ENCODE results near the gene LOC101059915.
A peak's percentile ranks its signal among the peaks of the same experiment; 100 is the strongest.

LOC101059915 gene

GRCh38 chrX:71634366-71634765, 33.0 kb upstream of the LOC101059915 start:
- Histone ChIP-seq H3K9me3 (no peaks in the 10 kb centered on the region), H3K36me3 (no peaks in the 10 kb centered on the region), H3K4me1 (no peaks in the 10 kb centered on the region), H3K27ac (no peak overlapping the region), H3K27me3 (ENCODE audit: low read depth) (no peaks in the 10 kb centered on the region), H3K4me3 (no peak overlapping the region)
- DNase-seq (no peak), ATAC-seq (no peak)
- TF ChIP-seq, protein P1, sequence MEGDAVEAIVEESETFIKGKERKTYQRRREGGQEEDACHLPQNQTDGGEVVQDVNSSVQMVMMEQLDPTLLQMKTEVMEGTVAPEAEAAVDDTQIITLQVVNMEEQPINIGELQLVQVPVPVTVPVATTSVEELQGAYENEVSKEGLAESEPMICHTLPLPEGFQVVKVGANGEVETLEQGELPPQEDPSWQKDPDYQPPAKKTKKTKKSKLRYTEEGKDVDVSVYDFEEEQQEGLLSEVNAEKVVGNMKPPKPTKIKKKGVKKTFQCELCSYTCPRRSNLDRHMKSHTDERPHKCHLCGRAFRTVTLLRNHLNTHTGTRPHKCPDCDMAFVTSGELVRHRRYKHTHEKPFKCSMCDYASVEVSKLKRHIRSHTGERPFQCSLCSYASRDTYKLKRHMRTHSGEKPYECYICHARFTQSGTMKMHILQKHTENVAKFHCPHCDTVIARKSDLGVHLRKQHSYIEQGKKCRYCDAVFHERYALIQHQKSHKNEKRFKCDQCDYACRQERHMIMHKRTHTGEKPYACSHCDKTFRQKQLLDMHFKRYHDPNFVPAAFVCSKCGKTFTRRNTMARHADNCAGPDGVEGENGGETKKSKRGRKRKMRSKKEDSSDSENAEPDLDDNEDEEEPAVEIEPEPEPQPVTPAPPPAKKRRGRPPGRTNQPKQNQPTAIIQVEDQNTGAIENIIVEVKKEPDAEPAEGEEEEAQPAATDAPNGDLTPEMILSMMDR (IDR thresholded peaks at IDR 0.05) = no peak
- intact Hi-C loops (cut with DNase I) = no loop called here

DNA sequence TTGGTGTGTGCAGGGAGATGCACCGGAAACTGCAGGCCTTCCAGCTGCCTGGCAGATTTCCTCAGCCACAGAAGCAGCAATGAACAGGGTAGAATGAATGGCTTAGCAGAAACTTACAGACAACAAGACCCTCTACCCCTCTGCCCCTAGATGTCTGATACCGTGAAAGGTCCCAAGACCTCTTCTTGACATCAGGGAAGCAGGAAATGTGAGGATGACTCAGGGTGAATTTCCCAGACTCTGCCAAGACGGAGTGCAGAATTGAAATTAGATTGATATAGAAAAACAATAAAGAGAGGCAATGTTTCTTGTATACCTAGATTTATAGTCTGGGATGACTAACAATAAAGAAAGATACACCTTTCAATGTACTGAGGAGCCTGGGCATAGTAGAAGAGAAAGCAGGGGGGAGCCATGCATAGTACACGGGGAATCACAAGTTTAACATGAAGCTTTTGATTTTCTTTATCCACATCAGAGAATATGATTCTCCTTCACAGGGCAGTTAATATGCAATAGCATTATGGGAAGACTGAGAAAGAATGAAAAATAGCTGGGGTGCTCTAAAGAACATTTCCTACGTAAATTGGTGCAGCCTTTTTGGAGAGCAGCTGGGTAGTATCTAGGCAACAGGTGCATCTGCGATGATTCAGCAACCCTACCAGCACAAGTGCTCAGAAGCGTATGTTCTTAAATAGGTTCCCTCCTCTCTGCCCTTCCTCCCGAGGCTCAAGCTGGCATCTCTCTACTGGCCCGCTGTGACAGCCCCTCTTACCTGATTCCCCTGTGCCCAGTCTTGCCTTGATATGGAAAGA, 30.7 kb upstream of the LOC101059915 start:
- H3K4me3 ChIP-seq = no peak overlapping the region
- no peaks in the 10 kb centered on the region for H3K9me3 ChIP-seq
- H3K27ac ChIP-seq = no peak overlapping the region
- TF ChIP-seq, protein P1 (IDR thresholded peaks at IDR 0.05) = no peak
- peak in 1 of 2 donors; percentile 18 for ATAC-seq
- no peaks in the 10 kb centered on the region for H3K36me3 ChIP-seq
- H3K27me3 ChIP-seq (ENCODE audit: low read depth) = no peaks in the 10 kb centered on the region
- no peak for DNase-seq
- no peaks in the 10 kb centered on the region for H3K4me1 ChIP-seq
- intact Hi-C loops (cut with DNase I) = no loop called here

DNA sequence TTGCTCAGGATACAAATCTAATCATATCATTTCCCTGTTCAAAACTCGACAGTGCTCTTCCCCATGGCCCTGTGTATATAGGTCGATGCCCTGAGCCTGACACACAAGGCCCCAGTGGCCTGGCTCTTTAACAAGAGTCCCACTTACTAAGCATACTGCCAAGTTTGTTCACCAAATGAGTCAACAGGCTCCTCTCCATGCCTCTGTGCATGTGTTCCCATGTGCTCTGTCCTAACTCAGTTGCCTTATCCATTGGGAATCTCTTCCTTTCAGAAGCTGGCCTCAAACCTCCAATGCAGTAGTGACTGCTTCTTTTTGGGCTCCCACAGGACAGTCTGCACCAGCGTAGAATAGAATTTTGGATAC, 30.1 kb upstream of the LOC101059915 start:
- H3K4me3 ChIP-seq = no peak overlapping the region
- TF ChIP-seq, protein P1 (IDR thresholded peaks at IDR 0.05) = no peak
- no peaks in the 10 kb centered on the region for H3K36me3 ChIP-seq
- ATAC-seq = peak in 1 of 2 donors; percentile 16
- DNase-seq = no peak
- no peak overlapping the region for H3K27ac ChIP-seq
- intact Hi-C loops (cut with DNase I) = no loop called here
- no peaks in the 10 kb centered on the region for H3K9me3 ChIP-seq
- no peaks in the 10 kb centered on the region for H3K4me1 ChIP-seq
- no peaks in the 10 kb centered on the region for H3K27me3 ChIP-seq (ENCODE audit: low read depth)

DNA sequence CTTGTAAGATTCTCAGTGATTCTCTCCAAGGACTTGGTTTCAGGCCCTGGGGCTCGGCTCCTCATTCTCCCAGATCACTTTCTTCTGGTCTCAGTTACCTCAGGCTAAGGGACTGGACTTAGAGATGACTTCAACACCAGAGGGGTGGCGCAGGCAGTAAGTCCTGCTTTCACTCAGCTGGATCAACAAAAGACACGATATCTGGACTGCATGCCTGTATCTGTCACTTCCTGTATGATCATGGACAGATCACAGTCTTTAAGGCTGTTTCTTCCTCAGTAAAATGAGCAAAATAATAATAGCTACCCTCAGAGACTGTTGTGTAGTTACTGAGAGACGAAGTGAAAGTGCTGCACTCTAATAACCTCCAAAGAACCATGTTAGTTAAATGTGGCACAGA, 29.5 kb upstream of the LOC101059915 start:
- H3K9me3 ChIP-seq = no peaks in the 10 kb centered on the region
- H3K4me3 ChIP-seq = no peak overlapping the region
- DNase-seq (no peak), ATAC-seq (no peak)
- H3K36me3 ChIP-seq = no peaks in the 10 kb centered on the region
- H3K4me1 ChIP-seq = no peaks in the 10 kb centered on the region
- TF ChIP-seq, protein P1 (IDR thresholded peaks at IDR 0.05) = no peak
- no peaks in the 10 kb centered on the region for H3K27me3 ChIP-seq (ENCODE audit: low read depth)
- peak overlapping the region; percentile 18 for H3K27ac ChIP-seq
- intact Hi-C loops (cut with DNase I) = no loop called here

GRCh38 chrX:71638409-71638808, 28.9 kb upstream of the LOC101059915 start:
- DNase-seq (no peak), ATAC-seq (no peak)
- Histone ChIP-seq H3K9me3 (no peaks in the 10 kb centered on the region), H3K36me3 (no peaks in the 10 kb centered on the region), H3K4me3 (no peak overlapping the region), H3K27ac (no peak overlapping the region), H3K4me1 (no peaks in the 10 kb centered on the region), H3K27me3 (ENCODE audit: low read depth) (no peaks in the 10 kb centered on the region)
- TF ChIP-seq, protein P1 (IDR thresholded peaks at IDR 0.05) = no peak
- intact Hi-C loops (cut with DNase I) = no loop called here

All from lower lobe of right lung (tissue), 2 donors.